CD8-positive, alpha-beta memory T cell (primary cell): Measurements from ENCODE around the gene UGGT2. TPM values are rescaled to one million over a fixed set of nuclear protein-coding genes. Genes with fewer than 3 reads are reported as not detected.

Experiments
- CTCF ChIA-PET: fragments of 350-600 bp; sonication (Branson Sonifier 250); formaldehyde crosslinking; loops from one replicate; lab custom pipeline; 2021; ENCODE audit warnings: antibody characterized with exemption; lab: Charles Lee
- POLR2A ChIA-PET: fragments of 350-600 bp; sonication (Branson Sonifier 250); formaldehyde crosslinking; loops from one replicate; lab custom pipeline; 2021; ENCODE audit warnings: antibody characterized with exemption; lab: Charles Lee
- DNase-seq, 5 donors: peaks; one replicate each; pipeline versions ENCODE4 v3.0.0 to v3.0.0-alpha.2; 2020 to 2022; ENCODE audit warnings: mixed read lengths in 1 of 5
- H3K27ac ChIP-seq: one replicate; pipeline ENCODE4 v1.7.0; 2013; ENCODE audit warnings: low read depth, mild to moderate bottlenecking, low read length, moderate library complexity
- H3K27me3 ChIP-seq: 2 replicates; pipeline ENCODE4 v1.7.0; 2013; ENCODE audit warnings: low read length, mild to moderate bottlenecking; ENCODE audit not compliant: insufficient read depth, poor library complexity, severe bottlenecking
- H3K36me3 ChIP-seq: 2 replicates; pipeline ENCODE4 v1.7.0; 2013; ENCODE audit warnings: mild to moderate bottlenecking, low read length, moderate library complexity; ENCODE audit not compliant: insufficient read depth
- H3K4me1 ChIP-seq: 2 replicates; pipeline ENCODE4 v1.7.0; 2013; ENCODE audit warnings: mild to moderate bottlenecking, low read length, moderate library complexity; ENCODE audit not compliant: insufficient read depth
- H3K4me3 ChIP-seq: 2 replicates; pipeline ENCODE4 v1.7.0; 2013; ENCODE audit warnings: mild to moderate bottlenecking, low read length
- H3K9me3 ChIP-seq: 2 replicates; pipeline ENCODE4 v1.7.0; 2013; ENCODE audit warnings: mild to moderate bottlenecking, low read length
- H3K27ac Mint-ChIP-seq, 8 donors: one replicate each; pipeline ENCODE4 v1.8.0; 2020 to 2021; ENCODE audit warnings: mixed read lengths in 8 of 8, mild to moderate bottlenecking in 6 of 8, inconsistent platforms in 3 of 8, moderate library complexity in 3 of 8
- H3K27me3 Mint-ChIP-seq, 2 donors: one replicate each; pipeline ENCODE4 v1.8.0; 2020 to 2021; ENCODE audit warnings: mixed read lengths in 2 of 2, mild to moderate bottlenecking in 1 of 2, moderate library complexity in 1 of 2
- H3K36me3 Mint-ChIP-seq, 3 donors: one replicate each; pipeline ENCODE4 v1.8.0; 2020 to 2021; ENCODE audit warnings: mixed read lengths in 3 of 3, inconsistent platforms in 1 of 3, mild to moderate bottlenecking in 1 of 3
- H3K4me1 Mint-ChIP-seq, 3 donors: one replicate each; pipeline ENCODE4 v1.8.0; 2020 to 2021; ENCODE audit warnings: mixed read lengths in 3 of 3, inconsistent platforms in 1 of 3, mild to moderate bottlenecking in 1 of 3
- H3K4me3 Mint-ChIP-seq, 7 donors: one replicate each; pipeline ENCODE4 v1.8.0; 2020 to 2021; ENCODE audit warnings: mixed read lengths in 7 of 7, mild to moderate bottlenecking in 6 of 7, moderate library complexity in 4 of 7, inconsistent platforms in 2 of 7
- H3K9me3 Mint-ChIP-seq, 5 donors: one replicate each; pipeline ENCODE4 v1.8.0; 2020 to 2022; ENCODE audit warnings: mixed read lengths in 5 of 5, mild to moderate bottlenecking in 3 of 5, moderate library complexity in 2 of 5, inconsistent platforms in 1 of 5
- polyA plus RNA-seq: library from polyadenylated mRNA; unstranded; fragments of 300-500 nt; fragmentation: Illumina TruSeq; gene quantifications from one replicate; pipeline ENCODE4 v1.2.3, GENCODE V29; 2021
- total RNA-seq, 2 experiments: library from RNA; stranded (reverse); gene quantifications; one replicate each; pipeline ENCODE4 v1.2.3, GENCODE V29; 2021

UGGT2 gene
- total and polyA plus RNA-seq, 3 experiments from 2014 or later, result 0.13 to 0.20 TPM; not detected in 1

- H3K4me3 Mint-ChIP-seq, result no peak overlapping the region
- no peaks in the 10 kb centered on the region for H3K9me3 Mint-ChIP-seq
- H3K27me3 ChIP-seq, result peaks cover 5% of the 10 kb centered on the region
- no peak for DNase-seq
- H3K27ac ChIP-seq, result no peak overlapping the region
- peaks cover 6 to 38% of the 10 kb centered on the region in 2 donors for H3K27me3 Mint-ChIP-seq
- H3K36me3 Mint-ChIP-seq, result no peaks in the 10 kb centered on the region
- no peaks in the 10 kb centered on the region for H3K4me1 Mint-ChIP-seq
- no peaks in the 10 kb centered on the region for H3K36me3 ChIP-seq
- H3K9me3 ChIP-seq, result no peaks in the 10 kb centered on the region
- ChIA-PET POLR2A (no interaction called here), CTCF (interaction anchor here (1.8 kb wide), 1 partner anchor 12 kb away, joined by 8 read pairs; no protein-coding TSS in a partner anchor)
- no peak overlapping the region for H3K4me3 ChIP-seq
- no peak overlapping the region for H3K27ac Mint-ChIP-seq
- no peaks in the 10 kb centered on the region for H3K4me1 ChIP-seq
These were observed 230.9 kb downstream of the UGGT2 start for GRCh38 chr13:95822303-95822702.

GRCh38 chr13:95814495-95814894 is 238.7 kb downstream of the UGGT2 start:
- H3K4me3 Mint-ChIP-seq, result no peak overlapping the region
- Histone ChIP-seq H3K27me3 (no peaks in the 10 kb centered on the region), H3K36me3 (no peaks in the 10 kb centered on the region), H3K9me3 (no peaks in the 10 kb centered on the region), H3K27ac (no peak overlapping the region), H3K4me3 (no peak overlapping the region), H3K4me1 (no peaks in the 10 kb centered on the region)
- H3K4me1 Mint-ChIP-seq, result no peaks in the 10 kb centered on the region
- POLR2A ChIA-PET, result no interaction called here
- peaks cover 0 to 10% (median 0%) of the 10 kb centered on the region in 3 donors for H3K36me3 Mint-ChIP-seq
- peaks cover 7 to 23% (median 12%) of the 10 kb centered on the region in 5 donors for H3K9me3 Mint-ChIP-seq
- peaks cover 14 to 25% of the 10 kb centered on the region in 2 donors for H3K27me3 Mint-ChIP-seq
- DNase-seq, result no peak
- CTCF ChIA-PET, result no interaction called here
- H3K27ac Mint-ChIP-seq, result no peak overlapping the region

- peaks cover 0 to 10% (median 0%) of the 10 kb centered on the region in 3 donors for H3K36me3 Mint-ChIP-seq
- ChIA-PET CTCF (interaction anchor here (1.1 kb wide), 2 partner anchors 20 to 409 kb away, joined by 3 to 4 read pairs; no protein-coding TSS in a partner anchor), POLR2A (no interaction called here)
- Histone ChIP-seq H3K9me3 (no peaks in the 10 kb centered on the region), H3K4me1 (no peaks in the 10 kb centered on the region), H3K36me3 (no peaks in the 10 kb centered on the region), H3K27me3 (no peaks in the 10 kb centered on the region), H3K27ac (no peak overlapping the region), H3K4me3 (no peak overlapping the region)
- DNase-seq, result no peak
- H3K27ac Mint-ChIP-seq, result no peak overlapping the region
- no peak overlapping the region for H3K4me3 Mint-ChIP-seq
- H3K9me3 Mint-ChIP-seq, result peaks cover 7 to 25% (median 16%) of the 10 kb centered on the region in 5 donors
- H3K4me1 Mint-ChIP-seq, result no peaks in the 10 kb centered on the region
- H3K27me3 Mint-ChIP-seq, result peaks cover 18 to 37% of the 10 kb centered on the region in 2 donors
These were observed 240.1 kb downstream of the UGGT2 start for GRCh38 chr13:95813139-95813538.

- POLR2A ChIA-PET, result no interaction called here
- H3K4me1 ChIP-seq, result no peaks in the 10 kb centered on the region
- H3K27ac ChIP-seq, result no peak overlapping the region
- H3K9me3 ChIP-seq, result no peaks in the 10 kb centered on the region
- peaks cover 0 to 7% (median 0%) of the 10 kb centered on the region in 3 donors for H3K36me3 Mint-ChIP-seq
- no peaks in the 10 kb centered on the region for H3K27me3 ChIP-seq
- no peak for DNase-seq
- H3K36me3 ChIP-seq, result no peaks in the 10 kb centered on the region
- CTCF ChIA-PET, result no interaction called here
- H3K9me3 Mint-ChIP-seq, result peaks cover 7 to 35% (median 18%) of the 10 kb centered on the region in 5 donors
- no peak overlapping the region for H3K4me3 ChIP-seq
- H3K27me3 Mint-ChIP-seq, result peaks cover 19 to 48% of the 10 kb centered on the region in 2 donors
- no peaks in the 10 kb centered on the region for H3K4me1 Mint-ChIP-seq
- H3K27ac Mint-ChIP-seq, result no peak overlapping the region
- peak overlapping the region in 1 of 7 donors; percentile 29 for H3K4me3 Mint-ChIP-seq
These were observed 243.8 kb downstream of the UGGT2 start for GRCh38 chr13:95809429-95809828.

- Histone ChIP-seq H3K4me1 (no peaks in the 10 kb centered on the region), H3K27ac (no peak overlapping the region), H3K9me3 (no peaks in the 10 kb centered on the region), H3K36me3 (no peaks in the 10 kb centered on the region), H3K4me3 (no peak overlapping the region), H3K27me3 (no peaks in the 10 kb centered on the region)
- H3K4me3 Mint-ChIP-seq, result no peak overlapping the region
- ChIA-PET CTCF (no interaction called here), POLR2A (no interaction called here)
- no peaks in the 10 kb centered on the region for H3K4me1 Mint-ChIP-seq
- H3K9me3 Mint-ChIP-seq, result peaks cover 0 to 17% (median 9%) of the 10 kb centered on the region in 5 donors
- H3K36me3 Mint-ChIP-seq, result no peaks in the 10 kb centered on the region
- no peak overlapping the region for H3K27ac Mint-ChIP-seq
- peaks cover 16 to 50% of the 10 kb centered on the region in 2 donors for H3K27me3 Mint-ChIP-seq
- no peak for DNase-seq
These were observed 247.3 kb downstream of the UGGT2 start for GRCh38 chr13:95805921-95806320.

- Mint-ChIP-seq H3K4me3 (no peak overlapping the region), H3K36me3 (no peaks in the 10 kb centered on the region), H3K9me3 (peaks cover 0 to 14% (median 5%) of the 10 kb centered on the region in 5 donors), H3K27me3 (peaks cover 7 to 27% of the 10 kb centered on the region in 2 donors), H3K27ac (no peak overlapping the region), H3K4me1 (no peaks in the 10 kb centered on the region)
- Histone ChIP-seq H3K4me3 (no peak overlapping the region), H3K36me3 (no peaks in the 10 kb centered on the region), H3K9me3 (no peaks in the 10 kb centered on the region), H3K27ac (no peak overlapping the region), H3K27me3 (no peaks in the 10 kb centered on the region), H3K4me1 (no peaks in the 10 kb centered on the region)
- POLR2A ChIA-PET, result no interaction called here
- DNase-seq, result no peak
- CTCF ChIA-PET, result no interaction called here
These were observed 251.4 kb downstream of the UGGT2 start for GRCh38 chr13:95801825-95802224.

GRCh38 chr13:95800436-95800835 is 252.8 kb downstream of the UGGT2 start:
- no peak overlapping the region for H3K27ac Mint-ChIP-seq
- no peaks in the 10 kb centered on the region for H3K4me1 ChIP-seq
- CTCF ChIA-PET, result interaction anchor here (1.1 kb wide), 1 partner anchor 19 kb away, joined by 3 read pairs; no protein-coding TSS in a partner anchor
- H3K36me3 ChIP-seq, result no peaks in the 10 kb centered on the region
- peaks cover 0 to 5% (median 0%) of the 10 kb centered on the region in 5 donors for H3K9me3 Mint-ChIP-seq
- H3K4me3 Mint-ChIP-seq, result no peak overlapping the region
- no peaks in the 10 kb centered on the region for H3K36me3 Mint-ChIP-seq
- DNase-seq, result no peak
- no peak overlapping the region for H3K4me3 ChIP-seq
- H3K27ac ChIP-seq, result no peak overlapping the region
- no peaks in the 10 kb centered on the region for H3K4me1 Mint-ChIP-seq
- POLR2A ChIA-PET, result no interaction called here
- no peaks in the 10 kb centered on the region for H3K9me3 ChIP-seq
- no peaks in the 10 kb centered on the region for H3K27me3 ChIP-seq
- peaks cover 4 to 23% of the 10 kb centered on the region in 2 donors for H3K27me3 Mint-ChIP-seq

- Histone ChIP-seq H3K4me3 (no peak overlapping the region), H3K27ac (no peak overlapping the region), H3K27me3 (no peaks in the 10 kb centered on the region), H3K36me3 (no peaks in the 10 kb centered on the region), H3K4me1 (no peaks in the 10 kb centered on the region), H3K9me3 (no peaks in the 10 kb centered on the region)
- Mint-ChIP-seq H3K4me3 (no peak overlapping the region), H3K36me3 (peaks cover 0 to 29% (median 19%) of the 10 kb centered on the region in 3 donors), H3K27ac (no peak overlapping the region), H3K4me1 (no peaks in the 10 kb centered on the region), H3K27me3 (peaks cover 2 to 3% of the 10 kb centered on the region in 2 donors), H3K9me3 (no peaks in the 10 kb centered on the region)
- no peak for DNase-seq
- POLR2A ChIA-PET, result no interaction called here
- CTCF ChIA-PET, result no interaction called here
These were observed 256.2 kb downstream of the UGGT2 start for GRCh38 chr13:95797016-95797415.
